Measurements from ENCODE around the gene TNNI3K. TPM values are rescaled to one million over a fixed set of nuclear protein-coding genes. Genes with fewer than 3 reads are reported as not detected.

The TNNI3K gene
- total RNA-seq, 1 donor from 2014 or later, result not detected

DNA sequence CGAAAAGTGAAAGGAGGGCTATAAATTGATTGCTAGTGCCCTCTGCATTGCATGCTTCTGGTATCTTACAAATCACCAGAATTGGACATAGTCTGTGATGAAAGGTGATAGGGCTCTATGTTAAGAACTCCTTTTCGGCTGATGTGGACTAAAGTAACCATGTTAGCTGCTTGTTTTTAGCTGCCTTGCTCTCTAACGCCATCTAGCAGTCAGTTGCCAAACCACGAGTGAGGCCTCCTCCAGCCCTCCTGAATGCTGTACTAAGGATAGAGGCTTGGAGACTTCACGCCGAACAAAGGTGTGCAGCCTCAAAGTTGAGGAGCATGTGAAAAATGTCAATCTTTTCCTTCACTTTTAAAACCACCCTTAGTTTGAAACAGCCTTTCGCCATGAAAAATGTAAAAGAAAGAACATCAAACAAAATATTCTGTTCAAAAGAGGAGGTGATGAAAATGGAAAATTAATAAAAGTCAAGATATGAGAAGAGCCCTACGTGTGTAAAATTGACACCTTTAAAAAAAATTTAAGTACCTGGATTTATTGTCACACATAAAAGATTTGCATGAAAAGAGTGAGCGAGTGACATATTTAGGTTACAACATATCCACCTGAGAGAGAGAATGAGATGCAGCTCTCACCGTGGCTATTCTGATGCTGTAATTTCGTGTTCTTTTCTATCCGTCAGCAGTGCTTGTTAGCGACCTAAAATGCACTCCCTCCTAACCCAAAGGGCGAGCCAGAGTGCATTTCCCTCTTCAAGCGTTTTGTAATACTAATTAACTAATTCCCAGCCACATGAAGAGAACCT, 269.1 kb downstream of the TNNI3K start:
- peak; percentile 34 for DNase-seq

DNA sequence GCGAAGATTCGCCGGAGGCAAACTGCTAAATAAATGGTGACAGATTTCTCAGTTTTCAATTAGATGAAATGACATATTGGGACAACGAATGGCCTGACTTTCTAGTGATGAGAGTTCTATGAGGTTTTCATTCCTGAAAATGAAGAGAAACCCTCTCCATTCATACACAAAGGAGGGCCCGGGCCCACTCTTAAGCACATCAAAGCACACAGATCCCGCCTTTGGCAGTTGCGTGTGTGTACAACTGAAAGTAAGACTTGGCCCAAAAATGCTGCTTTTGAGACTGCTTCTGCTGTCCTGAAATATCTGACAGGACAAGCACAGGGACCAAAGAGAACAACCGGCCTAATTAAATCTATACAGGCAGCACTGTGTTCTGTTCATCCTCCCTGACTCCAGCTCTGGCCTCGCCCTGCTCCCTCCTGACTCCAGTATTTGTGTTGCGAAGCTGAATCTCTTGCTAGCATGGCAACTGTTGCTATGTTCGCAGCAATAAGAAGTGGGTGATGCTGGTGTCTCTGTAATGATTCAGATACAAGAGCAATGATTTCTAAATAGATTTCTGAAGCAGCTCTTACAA, 269.8 kb downstream of the TNNI3K start:
- DNase-seq, result no peak

DNA sequence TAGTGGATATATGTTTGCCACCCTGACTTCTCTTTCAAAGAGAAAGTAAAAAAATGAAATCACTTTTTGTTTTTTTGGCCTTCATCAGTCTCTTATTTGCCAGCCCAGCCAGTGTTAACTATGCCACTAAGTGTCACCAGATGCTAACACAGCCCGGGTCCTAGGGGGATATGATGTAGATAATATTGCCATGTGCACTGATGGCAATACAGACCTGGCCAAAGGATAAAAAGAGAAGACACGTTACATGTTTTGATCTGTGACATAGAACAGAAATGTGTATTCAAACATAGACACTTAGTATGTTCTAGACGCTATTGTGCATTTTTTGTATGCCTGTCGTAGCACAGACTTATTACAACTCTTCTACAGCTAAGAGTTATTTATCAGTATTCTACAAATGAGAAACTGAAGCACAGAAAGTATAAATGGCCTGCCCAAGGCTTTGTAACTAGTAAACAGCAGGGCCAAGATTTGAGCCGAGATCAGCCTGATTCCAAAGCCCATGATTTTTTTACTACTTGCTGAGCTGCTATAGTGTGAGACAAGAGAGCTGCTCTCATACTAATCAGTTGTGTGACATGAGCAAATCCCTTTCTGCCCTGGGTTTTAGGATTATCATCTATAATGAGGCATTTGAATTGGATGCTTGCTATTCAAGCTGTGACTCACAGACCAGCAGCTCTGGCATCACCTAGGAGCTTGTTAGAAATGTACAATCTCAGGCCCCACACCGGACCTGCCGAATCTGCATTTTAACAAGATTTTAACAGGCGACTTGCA, 270.9 kb downstream of the TNNI3K start:
- DNase-seq, result no peak

DNA sequence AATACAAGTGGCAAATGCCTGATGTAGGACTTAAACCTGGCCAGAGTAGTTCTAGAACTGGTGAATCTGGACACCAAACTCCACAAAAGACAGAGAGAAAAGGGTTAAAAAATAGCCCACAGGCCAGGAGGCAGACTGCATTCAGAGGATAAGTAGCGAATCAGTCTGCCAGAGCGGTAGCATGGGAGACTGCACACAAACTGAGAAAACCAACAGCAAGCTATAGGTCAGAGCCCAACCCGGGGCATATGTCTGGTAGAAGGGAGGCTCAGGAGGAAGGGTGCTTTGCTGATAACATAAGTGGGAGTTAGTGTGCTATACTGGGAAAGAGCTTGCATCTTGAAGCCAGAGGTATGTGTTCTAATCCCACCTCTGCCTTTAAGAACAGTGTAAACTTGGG, 273.3 kb downstream of the TNNI3K start:
- DNase-seq, result no peak

DNA sequence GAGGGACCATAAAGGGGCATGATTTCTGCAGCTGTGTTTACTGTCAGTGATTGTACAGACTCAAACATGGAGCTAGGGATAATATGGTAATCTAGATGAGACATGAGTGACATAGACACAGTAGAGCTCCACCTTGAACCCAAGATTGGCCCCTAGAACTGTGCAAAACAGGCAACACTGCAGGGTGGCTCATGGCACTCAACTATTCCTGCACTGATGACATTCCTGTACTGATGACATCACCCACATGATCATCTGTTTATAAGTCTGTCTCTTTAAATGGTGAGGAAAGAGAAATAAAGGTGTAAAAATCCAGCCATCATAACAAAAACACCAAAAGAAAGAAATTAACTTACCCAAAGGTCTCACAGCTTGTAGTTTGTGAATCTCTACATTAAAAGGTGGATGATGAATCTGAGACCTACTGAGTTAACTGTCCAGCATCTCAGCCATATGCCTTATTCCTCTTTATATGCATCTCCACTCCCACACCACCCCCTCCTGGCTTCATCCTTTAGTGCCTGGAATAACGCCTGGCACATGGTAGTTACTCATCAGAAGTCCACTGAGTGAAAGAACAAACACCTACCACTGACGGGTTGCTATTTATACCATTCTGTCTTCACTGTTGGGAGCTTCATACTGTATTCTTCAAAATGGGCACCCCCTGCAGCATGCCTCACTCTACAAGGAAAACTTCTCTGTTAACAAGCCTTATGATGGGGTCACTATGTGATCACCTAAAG, 277.2 kb downstream of the TNNI3K start, which contains the start of gene LRRC53:
TSS of gene LRRC53 (minus strand) at position 442 of the 746 bp plus-strand sequence. CDS start 29,262 bp downstream, outside the sequence.
- no peak for DNase-seq

DNA sequence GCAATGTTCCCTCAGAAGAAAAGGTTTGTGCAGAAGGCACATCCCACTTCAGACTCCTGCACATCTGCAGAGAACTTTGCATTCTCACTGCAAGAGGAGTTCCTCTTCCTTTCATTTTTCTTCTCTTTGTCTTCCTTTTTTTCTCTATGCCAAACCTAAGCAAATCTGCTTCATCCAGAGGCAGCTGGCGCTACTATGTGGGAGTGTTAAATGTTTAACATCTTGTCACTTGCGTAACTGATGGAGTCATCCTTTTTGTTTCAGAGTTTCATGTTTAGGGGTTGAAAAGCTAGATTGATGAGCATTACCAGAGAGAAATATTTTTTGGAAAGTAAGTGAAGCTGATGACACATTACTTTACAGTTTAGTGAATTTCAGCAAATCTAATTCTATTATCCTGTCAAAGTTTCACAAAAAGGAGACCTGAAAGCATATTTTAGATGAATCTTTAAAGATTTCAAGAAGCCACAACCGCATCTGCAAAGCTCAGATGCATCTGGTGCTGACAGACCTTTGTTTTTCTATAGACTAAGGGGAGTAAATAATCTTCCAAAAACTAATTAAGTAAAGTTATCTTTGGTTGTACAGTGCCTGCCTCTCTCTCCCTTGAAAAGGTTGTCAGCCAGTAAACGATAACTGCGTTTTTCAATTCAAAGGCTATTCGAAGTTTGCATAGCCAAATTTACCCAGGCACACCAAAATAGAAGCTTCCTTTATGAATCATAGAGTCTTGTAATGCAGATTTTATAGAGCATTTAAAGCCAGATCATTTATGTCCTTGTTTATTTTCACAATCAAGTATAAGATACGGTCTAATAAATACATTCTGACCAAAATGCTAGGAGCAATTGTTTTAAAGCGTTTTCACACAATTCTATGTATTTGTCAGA, 278.5 kb downstream of the TNNI3K start:
- no peak for DNase-seq

DNA sequence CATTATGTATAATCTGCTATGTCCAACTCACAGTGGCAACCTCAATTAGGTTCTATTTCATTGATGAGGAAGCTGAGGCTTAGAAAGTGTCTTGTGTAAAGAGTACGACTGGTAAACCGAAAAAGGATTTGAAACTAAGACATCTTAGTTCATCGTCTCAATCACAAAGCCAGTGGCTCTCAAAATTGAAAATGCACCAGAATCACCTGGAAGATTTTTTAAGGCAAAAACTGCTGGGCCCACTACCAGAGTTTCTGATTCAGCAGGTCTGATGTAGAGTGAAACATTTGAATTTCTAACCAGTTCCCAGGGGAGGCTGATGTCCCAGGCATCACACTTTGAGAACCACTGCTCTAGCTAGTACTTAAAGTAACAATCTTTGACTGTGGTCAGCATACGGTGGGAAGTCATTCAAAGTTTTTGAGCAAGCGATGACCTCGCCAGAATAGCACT, 282.4 kb downstream of the TNNI3K start:
- DNase-seq, result no peak

DNA sequence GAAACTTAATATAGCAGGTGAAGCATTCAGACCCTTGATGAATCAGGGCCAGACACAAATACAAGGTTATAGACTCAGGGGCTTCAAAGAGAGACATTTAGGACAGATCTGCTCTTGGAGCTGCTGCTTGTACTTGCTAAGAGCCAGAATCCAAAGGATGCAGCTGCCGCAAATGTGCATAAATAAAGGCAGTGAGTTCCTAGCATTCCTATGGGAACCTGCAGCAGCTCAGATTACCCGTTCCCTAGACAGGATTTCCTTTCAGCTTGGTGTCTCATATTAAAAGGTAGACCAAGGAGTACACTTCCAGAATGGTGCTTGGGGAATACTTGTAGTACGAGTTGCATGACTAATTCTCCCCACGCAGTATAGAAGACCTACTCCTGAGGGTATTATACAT, 287.0 kb downstream of the TNNI3K start:
- DNase-seq, result no peak

DNA sequence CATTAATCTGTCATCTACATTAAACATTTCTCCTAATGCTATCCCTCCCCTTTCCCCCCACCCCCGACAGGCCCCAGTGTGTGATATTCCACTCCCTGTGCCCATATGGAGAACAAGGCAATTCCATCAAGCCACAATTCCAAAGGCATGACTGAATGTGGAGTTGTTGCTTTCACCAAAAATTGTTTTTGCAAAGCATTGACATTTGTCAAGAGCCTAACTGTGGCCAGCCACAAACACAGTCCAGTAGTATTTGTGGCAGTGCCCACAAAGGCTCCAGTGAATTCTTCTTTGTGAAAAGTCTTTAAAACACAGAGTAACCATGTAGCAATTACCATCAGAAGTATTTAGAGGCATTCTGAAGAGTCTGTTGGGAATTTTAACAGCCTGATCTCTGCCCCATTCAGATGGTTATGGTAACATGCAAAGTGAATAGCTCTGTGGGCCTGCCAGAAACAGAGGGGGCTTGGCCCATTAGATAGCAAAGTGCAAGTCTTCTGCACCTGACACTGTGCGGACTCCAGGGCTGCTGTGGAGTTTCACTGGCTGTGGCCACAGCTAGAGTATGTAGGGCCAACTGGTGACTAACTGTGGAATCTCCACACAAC, 288.8 kb downstream of the TNNI3K start:
- no peak for DNase-seq

DNA sequence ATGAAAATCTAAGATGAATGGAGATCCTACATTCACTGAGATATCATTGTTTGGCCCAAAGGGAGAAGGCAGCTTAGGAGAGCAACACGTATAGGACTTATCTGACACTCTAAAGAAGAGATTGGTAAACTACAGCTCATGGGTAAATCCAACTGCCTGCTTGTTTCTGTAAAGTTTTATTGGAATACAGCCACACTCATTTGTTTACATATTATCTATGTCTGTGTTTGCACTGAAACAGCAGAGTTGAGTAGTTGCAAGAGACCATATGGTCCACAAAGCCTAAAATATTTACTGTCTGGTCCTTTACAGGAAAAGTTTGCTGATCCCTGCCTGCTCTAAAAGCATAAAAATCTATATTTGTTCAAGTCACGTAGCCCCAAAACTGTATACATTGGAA, 291.5 kb downstream of the TNNI3K start:
- DNase-seq, result no peak

DNA sequence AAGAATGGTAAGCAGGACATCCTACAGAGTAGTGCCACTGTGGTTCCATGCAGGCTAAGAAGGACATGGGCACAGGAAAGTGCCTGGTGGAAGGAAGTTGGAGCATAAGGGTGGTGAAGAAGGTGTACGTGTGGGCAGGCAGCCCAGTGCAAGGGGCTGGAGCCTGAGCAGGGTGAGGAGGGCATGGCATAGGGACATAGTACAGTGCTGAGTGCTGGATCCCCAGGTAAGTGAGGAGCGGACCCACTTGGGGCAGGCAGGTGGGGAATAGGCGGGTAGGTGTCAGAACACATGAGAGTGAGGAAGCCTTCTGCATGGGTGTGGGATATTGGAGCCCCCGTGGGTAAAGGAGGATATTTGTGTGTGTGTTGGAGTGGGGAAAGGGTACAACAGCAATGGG, 292.9 kb downstream of the TNNI3K start:
- no peak for DNase-seq

DNA sequence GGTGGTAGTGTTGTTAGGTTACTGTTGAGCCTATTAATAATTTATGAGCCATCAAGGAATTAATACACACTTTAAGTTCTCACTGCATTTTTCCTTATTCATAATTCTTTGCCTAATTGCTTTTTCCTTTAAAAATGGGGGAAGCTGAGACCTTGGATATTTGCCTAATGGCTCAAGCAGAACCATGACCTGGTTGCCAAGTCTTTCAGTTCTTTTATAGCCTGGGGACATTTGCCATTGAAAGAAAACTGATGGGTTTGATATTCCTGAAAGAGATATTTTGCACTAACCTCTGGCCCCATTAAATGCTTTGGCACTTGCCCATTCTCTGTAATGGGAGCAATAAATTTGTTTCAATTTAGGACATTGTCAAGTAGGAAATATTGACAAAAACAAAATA, 295.7 kb downstream of the TNNI3K start:
- DNase-seq, result no peak

DNA sequence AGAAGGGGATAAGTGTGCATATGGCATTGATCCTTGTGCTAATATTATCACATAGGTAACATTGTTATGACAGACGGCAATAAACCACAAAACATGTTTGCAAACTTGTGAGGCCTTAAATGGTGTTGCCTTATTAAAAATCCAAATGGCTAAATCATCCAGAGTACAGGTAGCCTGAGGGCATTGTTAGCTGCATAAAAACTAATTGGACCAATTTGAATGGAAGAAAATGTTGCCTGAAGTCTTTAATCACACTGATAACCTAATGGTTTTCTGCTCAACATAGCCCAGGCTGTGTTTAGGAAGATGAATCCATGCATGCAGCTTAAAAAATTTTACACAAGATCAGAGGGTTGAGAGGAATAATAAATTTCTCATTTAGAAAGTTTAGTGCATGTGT, 296.6 kb downstream of the TNNI3K start:
- no peak for DNase-seq

DNA sequence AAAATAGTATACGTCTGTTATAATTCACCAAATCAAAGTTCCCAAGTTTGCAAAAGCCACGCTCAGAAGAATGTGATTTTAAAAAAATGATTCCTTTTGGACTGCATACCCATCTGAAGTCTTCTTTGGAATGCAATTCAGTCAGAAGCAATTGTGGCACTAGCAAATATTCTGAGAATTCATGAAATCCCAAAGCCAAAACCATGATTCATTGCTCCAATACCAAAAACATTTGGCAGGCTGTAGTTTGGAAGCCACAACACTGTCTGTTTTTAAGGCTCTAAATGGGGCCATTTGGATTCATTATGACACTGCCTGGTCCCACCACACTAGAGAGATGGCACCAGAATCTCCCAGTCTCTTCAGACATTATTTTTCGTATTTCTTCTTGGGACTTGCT, 299.1 kb downstream of the TNNI3K start:
- no peak for DNase-seq

DNA sequence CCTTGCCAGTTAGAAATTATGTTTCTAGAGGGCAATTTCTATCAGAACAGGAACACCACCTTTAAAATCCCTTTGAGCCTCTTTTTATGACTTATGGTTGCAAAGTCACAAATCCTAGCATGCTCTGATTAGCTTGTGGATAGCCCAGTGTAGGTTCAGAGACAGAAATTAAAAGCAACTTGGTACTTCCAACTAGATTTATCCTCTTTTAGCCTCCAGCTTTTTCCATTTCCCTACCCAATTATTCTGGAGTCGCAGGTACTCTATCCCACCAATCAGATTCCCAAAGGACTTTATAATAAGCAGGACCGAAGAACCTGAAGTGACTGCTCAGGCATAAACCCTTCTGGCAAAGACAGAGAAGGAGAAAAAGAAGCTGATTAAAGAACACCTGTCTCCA, 310.6 kb downstream of the TNNI3K start:
- no peak for DNase-seq

DNA sequence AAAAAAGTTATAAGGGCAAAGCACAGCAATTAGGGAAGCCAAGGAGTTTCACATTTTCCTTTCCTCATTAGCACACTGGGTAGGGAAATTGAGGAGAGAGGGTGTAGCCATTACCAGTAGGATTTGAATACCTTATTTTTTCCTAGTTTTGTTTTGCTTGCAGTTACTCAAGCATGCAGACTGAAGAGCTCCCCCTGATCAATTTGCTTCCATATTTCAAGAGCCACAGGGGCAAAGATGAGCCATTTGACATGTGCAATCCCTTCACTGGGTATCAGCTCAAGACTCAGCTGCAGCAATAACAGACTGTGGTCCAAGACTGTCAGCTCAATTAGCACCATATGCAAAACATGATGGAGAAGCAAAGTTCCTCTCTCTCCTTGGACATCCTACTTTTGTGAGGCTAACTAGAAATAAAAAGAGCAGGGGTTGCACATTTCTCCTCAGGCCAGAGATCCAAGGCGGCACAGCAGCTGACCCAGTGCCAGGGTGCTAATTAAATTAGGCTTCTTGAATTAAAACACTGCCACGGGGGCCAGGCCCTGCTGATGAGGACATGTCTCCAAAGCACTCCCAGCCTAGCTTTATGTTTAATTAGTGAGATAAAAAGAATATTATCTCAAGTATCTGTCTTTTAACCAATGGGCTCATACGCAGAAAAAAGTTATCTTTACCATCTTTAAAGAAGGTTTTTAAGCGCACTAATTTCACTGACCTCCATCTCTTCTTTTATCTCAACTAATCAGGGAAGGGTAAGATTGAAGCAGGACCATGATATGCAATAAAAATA, 314.0 kb downstream of the TNNI3K start:
- DNase-seq, result no peak

DNA sequence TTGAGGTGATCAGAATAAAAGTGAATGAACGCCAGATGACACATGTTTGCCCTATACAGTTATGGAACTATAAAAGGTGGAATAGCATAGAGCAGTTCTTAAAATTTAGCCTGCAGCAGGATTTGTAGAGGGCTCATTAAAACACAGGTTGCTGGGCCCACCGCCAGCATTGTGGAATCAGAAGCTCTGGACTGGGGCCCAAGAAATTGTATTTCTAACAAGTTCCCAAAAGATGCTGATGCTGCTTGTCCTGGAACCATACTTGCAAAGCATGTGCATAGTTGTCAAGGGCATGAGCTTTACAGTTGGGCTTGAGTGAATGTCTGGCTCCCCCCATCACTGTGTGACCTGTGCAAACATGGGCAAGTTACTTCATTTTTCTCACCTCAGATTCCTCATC, 314.7 kb downstream of the TNNI3K start:
- no peak for DNase-seq

DNA sequence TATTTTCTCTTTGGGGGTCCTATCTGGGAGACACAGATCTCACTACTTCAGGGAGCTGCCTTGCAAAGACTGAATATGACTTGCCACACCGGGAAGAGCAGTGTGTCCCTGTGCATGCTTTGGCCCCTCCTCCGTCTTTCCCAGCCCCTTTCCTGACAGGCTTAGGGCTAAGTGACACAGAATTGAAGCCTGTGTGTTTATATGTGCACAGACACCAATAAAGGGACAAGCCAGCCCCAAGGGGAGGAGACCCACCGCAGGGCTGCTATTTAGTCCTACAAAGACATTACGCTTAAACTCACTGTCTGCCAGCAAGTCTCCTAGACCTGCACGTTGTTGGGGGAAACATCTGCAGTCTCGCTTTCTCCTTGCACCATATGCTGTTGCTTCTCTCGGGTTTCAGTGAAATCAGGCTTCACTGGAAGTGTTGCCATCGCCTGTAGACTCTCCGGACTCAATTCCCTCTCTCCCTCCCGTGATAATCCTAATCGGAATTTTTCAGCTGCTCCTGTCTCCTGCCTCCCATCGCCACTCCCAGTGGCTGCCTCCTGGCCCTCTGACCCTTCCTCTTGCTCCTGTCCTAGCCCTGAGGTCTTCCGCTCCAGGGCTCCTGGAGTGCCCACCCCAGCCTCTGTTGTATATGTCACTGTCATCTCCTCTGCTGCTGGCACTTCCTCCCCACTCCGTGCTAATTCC, 335.8 kb downstream of the TNNI3K start:
- DNase-seq, result no peak

DNA sequence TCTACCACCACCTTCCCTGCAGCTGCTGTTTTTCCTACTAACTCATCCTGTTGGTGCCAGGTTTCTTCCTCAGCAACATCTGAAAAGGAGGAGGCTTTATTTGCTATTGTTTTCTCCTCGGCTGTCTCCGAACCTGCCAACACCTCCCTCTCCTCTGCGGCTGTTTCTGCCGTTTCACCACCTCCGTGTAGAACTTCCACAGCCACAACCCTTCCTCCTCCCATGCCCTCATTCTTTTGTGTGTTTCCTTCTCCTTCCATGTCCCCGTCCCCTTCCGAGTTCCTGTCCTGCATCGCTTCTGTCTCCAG, 336.3 kb downstream of the TNNI3K start:
- DNase-seq, result no peak

DNA sequence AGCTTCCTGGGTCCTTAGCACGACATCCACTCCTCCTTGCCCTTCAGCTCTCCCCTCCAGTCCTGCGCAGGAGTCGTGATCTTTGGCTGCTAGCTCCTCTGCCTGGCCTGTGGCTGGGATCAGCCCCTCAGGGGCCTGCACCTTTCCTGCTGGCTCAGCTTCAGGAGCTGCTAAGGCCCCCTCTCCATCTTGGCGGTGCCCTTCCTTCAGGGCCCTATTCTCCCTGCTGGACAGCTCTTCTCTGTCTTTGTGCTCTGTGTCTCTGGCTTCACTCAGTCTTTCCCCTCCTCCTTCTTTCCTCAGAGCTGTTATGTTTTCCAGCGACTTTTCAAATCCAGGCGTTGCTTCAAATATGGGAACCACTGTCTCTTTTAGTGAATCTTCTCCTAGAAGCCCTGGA, 336.7 kb downstream of the TNNI3K start:
- DNase-seq, result no peak
